Neuron (in vitro differentiated cells): ENCODE results near the gene SIX1.

Experiments used
- H2AFZ ChIP-seq: one replicate; pipeline ENCODE4 v1.6.1; 2013; ENCODE audit warnings: low read depth, mild to moderate bottlenecking, inconsistent platforms, low read length, moderate library complexity
- H3K27me3 ChIP-seq: one replicate; pipeline ENCODE4 v1.6.1; 2013; ENCODE audit warnings: low read length; ENCODE audit not compliant: insufficient read depth
- H3K36me3 ChIP-seq: one replicate; pipeline ENCODE4 v1.6.1; 2013; ENCODE audit warnings: low read length; ENCODE audit not compliant: insufficient read depth
- H3K4me1 ChIP-seq: one replicate; pipeline ENCODE4 v1.6.1; 2013; ENCODE audit warnings: low read length; ENCODE audit not compliant: insufficient read depth
- H3K4me3 ChIP-seq: 2 replicates; pipeline ENCODE4 v1.5.1; 2013; ENCODE audit warnings: mild to moderate bottlenecking, low read length, moderate library complexity
- H3K9me3 ChIP-seq: one replicate; pipeline ENCODE4 v1.6.1; 2013; ENCODE audit warnings: low read length

The SIX1 gene

DNA sequence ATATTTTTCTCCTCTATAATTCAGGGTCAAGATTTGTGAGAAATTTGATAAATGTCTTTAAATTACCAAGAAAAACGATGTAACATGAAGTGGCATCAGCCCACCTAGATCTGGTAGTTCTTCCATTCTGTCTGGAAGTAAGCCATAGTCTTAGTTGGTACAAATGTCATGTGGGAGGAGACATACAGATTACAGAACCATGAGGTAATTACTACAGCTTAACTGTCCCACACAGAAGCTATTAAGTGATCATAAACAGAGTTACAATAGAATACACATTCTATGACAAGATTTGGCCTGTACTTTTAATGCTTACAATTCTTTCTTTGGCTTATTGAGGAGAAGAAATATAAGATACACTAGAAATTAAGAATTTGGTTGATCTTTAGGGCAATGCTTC, 13.7 kb upstream of the SIX1 start:
- Histone ChIP-seq H3K4me3 (no peak overlapping the region), H3K27me3 (peaks cover 9% of the 10 kb centered on the region), H3K36me3 (no peaks in the 10 kb centered on the region), H3K9me3 (no peaks in the 10 kb centered on the region), H3K4me1 (peaks cover 10% of the 10 kb centered on the region), H2AFZ (no peak overlapping the region)

DNA sequence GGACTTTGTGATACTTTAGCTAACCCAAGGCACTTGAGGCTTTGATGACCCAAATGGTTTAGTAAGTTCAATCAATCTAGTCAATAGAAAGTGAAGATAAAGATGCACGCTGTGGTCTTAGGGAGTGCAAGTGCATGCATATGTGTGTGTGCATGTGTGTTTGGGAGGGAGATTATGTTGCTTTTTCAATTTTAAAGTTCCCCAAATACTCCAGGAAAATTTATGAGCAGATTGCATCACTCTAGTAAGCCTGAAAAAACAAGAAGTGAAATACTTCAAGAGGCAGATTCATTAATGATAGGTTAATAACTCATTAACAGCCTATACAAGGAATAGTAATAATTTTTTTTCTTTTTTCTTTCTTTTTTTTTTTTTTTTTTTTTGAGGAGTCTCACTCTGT, 12.4 kb upstream of the SIX1 start:
- Histone ChIP-seq H3K9me3 (no peaks in the 10 kb centered on the region), H3K36me3 (no peaks in the 10 kb centered on the region), H3K27me3 (peaks cover 14% of the 10 kb centered on the region), H2AFZ (no peak overlapping the region), H3K4me3 (no peak overlapping the region), H3K4me1 (peaks cover 10% of the 10 kb centered on the region)

DNA sequence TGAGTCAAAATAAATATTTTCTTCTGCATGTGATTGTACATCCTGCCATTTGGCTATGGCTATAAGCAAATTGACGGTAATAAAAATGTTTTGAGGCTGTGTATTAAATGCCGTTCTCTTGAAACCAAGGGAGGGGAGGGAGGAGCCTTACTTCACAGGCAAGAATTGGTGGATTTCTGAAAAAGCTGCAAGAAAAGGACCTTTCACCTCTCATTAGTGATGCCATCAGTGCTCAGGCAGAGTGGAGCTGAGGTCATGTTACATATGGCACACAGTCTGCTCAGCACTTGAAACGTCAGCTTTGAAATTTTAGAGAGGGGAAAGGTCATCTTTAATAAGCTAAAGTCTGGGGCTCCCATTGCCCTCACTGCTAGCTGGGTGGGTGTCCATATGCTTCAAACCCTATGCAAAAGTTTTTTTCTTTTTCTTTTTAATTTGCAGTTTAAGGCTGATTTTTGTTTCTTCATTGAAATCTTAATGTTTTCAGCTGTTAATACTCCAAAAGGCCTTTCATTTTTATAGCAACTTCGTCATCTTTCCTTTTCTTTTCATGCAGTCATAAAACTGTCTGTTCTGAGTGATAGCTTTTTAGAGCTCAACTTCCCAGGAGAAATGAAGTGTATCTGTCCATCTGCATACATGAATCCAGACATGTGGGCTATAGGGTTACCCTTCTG, 9.8 kb upstream of the SIX1 start:
- H3K27me3 ChIP-seq = peaks cover 40% of the 10 kb centered on the region
- H2AFZ ChIP-seq = peak overlapping the region; percentile 2
- H3K9me3 ChIP-seq = peaks cover 4% of the 10 kb centered on the region
- peaks cover 10% of the 10 kb centered on the region for H3K4me1 ChIP-seq
- no peak overlapping the region for H3K4me3 ChIP-seq
- no peaks in the 10 kb centered on the region for H3K36me3 ChIP-seq

DNA sequence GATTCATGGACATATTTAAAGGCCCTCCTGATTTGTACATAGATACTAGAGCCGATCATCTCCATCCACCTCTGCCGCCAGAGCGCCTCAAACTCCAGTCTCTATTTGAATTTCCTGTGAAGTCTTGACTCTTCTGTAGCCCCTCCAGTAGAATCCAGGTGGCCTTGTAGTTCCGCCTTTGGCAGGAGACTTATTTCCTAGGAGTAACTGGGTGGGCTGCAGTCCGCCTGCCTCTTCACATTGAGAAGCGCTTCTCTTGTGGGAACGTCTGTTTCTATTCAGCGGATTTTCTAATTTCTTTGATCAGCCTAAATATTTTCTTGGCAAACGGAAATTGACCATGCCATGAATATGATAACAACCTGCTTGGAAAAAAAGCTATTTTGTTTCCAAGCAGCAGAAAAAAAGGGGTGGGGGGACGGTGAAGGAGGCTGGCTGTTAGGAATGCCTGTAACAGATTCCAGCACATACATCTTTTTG, 9.0 kb upstream of the SIX1 start:
- Histone ChIP-seq H3K36me3 (no peaks in the 10 kb centered on the region), H3K9me3 (peaks cover 4% of the 10 kb centered on the region), H3K4me3 (peak overlapping the region; percentile 83), H3K27me3 (peaks cover 47% of the 10 kb centered on the region), H2AFZ (no peak overlapping the region), H3K4me1 (peaks cover 13% of the 10 kb centered on the region)

DNA sequence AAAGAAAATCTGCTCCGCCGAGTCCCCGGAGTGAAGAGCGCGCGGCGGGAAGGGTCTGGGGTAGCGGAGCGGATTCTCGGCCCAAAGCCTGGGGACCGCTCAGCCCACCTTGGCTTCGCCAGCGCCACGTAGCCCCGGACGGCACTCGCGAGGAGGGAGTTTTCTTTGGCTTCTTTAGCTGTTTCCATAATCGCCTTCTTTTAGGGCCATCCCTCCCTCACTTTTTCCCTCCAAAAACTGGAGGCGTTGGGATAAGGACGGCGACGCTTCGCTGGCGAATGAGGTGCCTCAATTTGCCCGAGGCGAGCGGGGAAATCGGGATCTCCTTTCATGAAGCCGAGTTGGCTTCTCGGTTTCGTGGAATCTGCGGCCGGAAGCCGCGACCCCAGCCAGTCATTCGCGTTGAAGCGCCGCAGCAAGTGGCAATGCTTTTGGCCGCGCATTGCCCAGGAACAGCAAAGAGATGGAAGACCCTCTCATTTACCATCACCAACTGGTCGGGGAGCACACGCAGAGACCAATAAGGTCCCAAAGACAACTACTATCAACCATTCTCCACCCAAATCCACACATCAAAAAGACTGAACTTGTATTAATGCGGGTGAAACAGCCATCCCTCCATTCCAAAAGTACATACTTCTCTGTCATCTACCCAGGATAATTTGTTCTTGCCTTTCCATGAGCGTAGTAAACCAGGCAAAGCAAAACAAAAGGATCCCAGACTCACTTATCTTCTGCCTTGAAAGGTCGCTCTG, 8.4 kb upstream of the SIX1 start:
- Histone ChIP-seq H3K36me3 (no peaks in the 10 kb centered on the region), H3K4me3 (peak overlapping the region; percentile 83), H3K4me1 (peaks cover 19% of the 10 kb centered on the region), H2AFZ (peak overlapping the region; percentile 99), H3K9me3 (peaks cover 4% of the 10 kb centered on the region), H3K27me3 (peaks cover 54% of the 10 kb centered on the region)

DNA sequence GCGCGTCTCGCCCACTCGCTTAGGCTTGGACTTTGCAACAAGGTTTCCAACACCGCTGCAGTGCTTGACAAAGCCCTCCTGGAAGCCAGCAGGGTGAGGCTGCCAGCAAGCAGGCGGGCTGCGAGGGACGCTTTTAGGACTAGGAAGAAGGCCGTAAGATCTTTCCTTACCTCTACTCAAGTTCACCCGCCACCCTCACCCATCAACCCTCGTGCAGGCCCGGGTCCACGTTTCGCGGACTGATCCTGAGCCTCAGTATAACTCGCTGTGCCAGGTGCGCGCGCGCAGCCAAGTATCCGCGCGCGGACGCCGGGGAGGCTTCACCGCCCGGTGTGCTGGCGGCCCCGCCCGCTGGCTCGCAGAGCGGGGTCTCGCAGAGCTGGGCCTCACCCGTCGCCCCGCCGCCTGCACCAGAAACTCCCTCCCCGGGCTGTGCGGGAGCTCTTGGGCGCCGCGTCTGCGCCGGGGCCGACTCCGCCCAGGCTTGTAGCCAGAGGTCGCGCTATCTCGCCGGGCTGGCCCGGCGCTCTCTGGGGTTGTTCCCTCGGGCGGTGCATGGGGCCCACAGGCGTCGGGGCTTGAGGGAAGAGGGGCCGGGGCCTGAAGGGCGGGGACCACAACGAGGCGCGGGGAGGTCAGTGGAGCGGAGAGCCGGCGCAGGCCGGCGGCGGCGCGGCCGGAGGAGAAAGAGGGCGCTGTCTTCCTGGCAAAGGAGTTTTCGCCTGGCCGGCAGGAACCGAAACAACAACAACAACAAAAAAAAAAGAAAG, 7.6 kb upstream of the SIX1 start:
- H3K9me3 ChIP-seq = peaks cover 4% of the 10 kb centered on the region
- H2AFZ ChIP-seq = peak overlapping the region; percentile 99
- H3K4me3 ChIP-seq = peak overlapping the region; percentile 83
- no peaks in the 10 kb centered on the region for H3K36me3 ChIP-seq
- H3K4me1 ChIP-seq = peaks cover 22% of the 10 kb centered on the region
- H3K27me3 ChIP-seq = peaks cover 61% of the 10 kb centered on the region

DNA sequence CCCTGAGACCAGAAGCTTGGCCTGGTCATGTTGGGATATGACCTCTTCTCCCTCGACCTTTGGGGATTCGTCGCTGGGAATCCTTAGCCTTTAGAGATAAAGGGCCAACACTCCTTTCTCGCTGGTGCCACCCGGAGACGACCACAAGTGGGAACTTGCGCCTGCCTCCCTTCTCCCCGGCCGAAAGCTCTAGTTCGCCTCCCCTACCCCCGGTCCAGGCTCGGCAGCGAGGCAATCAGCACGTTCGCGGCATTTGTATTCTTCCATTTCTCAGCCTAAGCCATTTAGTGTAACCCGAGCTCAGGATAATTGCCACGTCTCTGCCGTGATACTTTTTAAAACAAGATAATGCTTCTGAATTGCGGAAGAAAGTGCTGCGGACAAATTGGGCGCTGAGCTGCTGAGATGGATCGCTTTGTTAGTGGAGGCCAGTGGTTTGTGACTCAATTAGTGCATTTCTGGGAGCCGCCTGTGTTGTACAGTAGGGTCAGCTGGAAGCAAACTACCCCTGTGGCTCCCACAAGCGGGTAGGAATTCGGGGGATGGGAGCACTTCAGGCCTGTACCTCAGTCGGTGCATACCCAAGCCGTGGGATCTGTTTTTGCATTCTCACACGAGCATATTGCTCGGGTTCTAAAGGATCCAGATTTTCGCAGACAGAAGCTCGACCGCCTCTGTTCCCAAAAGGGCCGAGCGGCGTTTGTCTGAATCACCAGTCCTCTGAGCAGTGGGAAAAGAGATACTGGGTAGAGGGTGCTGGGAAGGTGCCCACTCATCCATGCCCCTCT, 6.8 kb upstream of the SIX1 start:
- H3K4me3 ChIP-seq = no peak overlapping the region
- H3K4me1 ChIP-seq = peaks cover 22% of the 10 kb centered on the region
- no peak overlapping the region for H2AFZ ChIP-seq
- no peaks in the 10 kb centered on the region for H3K36me3 ChIP-seq
- H3K27me3 ChIP-seq = peaks cover 69% of the 10 kb centered on the region
- peaks cover 4% of the 10 kb centered on the region for H3K9me3 ChIP-seq

DNA sequence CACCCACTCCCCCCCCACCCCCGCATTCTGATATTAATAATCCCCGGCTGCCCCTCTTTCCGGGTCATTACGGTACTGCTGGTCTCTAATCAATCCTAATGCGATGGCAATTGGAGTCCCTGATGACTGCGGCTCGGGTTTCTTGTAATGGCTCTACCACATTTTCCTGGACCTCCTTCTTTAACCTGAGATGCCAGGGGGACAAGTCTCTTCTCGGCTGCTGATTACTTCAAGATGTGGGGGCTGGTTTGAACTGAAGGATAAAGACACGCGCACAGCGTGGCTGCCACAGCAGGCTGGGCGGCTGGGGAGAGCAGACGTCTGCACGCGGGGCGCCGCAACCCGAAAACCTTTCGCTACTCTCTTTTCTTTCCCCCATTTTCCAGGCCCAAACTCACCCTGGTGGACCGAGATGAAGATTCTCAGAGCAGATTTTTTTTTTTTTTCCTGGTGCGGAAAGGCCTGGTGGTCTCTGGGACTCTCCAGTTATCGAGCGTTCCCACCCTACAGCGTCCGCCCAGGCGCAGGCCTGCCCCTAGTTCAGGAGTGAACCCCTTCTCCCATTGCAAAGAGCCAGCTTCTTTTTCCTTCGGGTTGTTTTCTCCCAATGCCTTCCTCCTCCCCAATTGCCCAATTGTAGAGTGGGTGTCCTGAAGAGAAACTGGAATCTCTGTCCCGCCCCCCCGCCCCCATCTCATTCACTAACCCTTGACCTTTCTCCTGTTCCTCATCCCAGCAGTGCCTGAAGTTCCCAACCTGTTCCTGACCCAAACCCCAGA, 6.0 kb upstream of the SIX1 start:
- Histone ChIP-seq H3K4me3 (no peak overlapping the region), H2AFZ (no peak overlapping the region), H3K27me3 (peaks cover 77% of the 10 kb centered on the region), H3K36me3 (no peaks in the 10 kb centered on the region), H3K4me1 (peaks cover 23% of the 10 kb centered on the region), H3K9me3 (peaks cover 4% of the 10 kb centered on the region)

DNA sequence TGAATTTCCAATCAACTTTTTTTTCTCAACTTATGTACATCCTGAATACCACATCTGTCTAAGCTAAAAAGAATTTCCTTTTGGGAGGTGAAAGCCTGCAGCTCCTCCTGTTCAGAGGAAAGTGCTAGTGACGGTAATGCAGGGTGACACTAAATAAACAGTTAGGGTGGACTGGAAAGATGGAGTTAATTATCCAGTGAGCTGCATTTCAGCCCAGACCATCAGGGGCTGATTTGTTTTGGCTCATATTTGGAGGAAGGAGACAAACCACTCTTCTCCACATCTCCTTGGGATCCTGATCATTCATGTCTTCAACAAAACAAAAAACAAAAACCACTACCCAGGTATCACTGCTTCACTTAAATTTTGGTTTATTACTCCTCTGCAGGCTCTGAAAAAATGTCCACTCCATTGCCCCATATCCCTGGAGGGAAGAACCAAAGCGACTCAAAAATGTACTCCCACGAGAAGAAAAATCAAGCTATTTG, 5.1 kb upstream of the SIX1 start:
- no peak overlapping the region for H2AFZ ChIP-seq
- peaks cover 4% of the 10 kb centered on the region for H3K9me3 ChIP-seq
- H3K4me1 ChIP-seq = peaks cover 30% of the 10 kb centered on the region
- H3K4me3 ChIP-seq = no peak overlapping the region
- H3K36me3 ChIP-seq = no peaks in the 10 kb centered on the region
- H3K27me3 ChIP-seq = peaks cover 81% of the 10 kb centered on the region

DNA sequence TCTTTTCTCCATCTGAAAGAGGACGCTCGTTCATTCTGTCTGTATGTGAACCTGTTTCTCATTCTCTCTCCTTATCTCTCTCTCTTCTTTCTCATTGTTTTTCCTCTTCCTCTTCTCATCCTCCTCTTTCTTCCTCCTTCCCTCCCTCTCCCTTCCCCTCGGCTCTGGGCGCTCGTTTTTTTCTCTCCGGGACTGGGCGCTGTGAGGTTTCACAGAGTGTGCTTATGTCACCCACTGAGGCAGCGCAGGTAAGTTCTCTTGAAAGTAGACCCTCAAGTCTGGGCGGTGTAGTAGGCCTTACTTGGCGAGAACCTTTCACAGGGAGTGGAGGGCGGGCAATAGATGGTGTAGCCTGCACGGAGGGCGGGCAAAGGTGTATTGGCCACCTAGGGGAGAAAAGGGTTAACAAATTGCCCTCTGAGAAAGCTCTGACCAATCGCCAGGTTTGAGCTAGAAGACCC, 4.5 kb upstream of the SIX1 start:
- H3K36me3 ChIP-seq = no peaks in the 10 kb centered on the region
- peaks cover 24% of the 10 kb centered on the region for H3K4me1 ChIP-seq
- H3K27me3 ChIP-seq = peaks cover 81% of the 10 kb centered on the region
- peaks cover 4% of the 10 kb centered on the region for H3K9me3 ChIP-seq
- no peak overlapping the region for H2AFZ ChIP-seq
- no peak overlapping the region for H3K4me3 ChIP-seq

DNA sequence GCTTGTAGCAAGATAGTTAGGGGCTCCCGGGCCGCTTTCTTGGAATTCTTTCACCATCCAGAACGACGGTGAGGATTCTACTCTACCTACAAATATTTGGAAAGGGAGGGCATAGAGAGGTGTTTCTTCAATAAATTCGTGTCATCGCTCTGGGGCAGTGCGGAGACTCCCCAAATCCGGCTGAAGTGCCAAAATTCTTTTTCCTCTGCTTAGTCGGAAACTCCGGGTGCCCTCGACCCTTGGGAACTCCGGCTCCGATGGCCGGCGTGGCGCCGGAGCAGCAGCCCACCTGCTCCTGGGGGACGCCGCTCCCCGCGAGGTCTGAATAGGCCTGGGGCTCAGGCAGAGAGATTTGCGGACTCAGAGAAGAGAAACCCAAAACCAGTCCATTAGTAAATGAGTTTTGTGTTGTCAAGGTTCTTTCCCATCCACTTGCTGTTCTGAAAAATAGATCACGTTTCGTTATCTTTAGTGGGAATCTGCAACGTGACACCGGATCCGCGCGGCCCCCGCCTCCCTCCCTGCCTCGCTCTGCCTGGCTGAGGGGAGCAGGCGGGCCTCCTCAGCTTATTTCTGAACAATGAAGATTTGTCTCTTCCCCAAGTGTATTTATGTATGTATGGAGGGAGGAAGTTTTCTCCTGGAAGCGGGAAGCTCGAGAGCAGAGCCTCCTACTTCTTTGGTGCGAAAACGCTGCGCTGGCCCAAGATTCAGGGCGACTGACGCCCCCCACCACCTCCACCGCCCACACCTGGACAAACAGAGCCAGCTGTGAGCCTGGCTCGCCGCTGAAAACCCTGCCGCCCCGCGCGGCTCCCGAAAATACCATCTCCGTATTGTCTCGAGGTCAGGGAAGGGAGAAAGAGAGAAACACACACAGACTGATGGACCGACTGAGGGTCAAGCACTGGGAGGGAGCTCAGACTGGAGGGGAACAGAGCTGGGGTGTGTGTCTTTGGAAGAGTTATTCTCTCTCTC, 3.7 kb upstream of the SIX1 start:
- no peaks in the 10 kb centered on the region for H3K36me3 ChIP-seq
- H3K9me3 ChIP-seq = peaks cover 4% of the 10 kb centered on the region
- H3K27me3 ChIP-seq = peaks cover 83% of the 10 kb centered on the region
- H3K4me3 ChIP-seq = no peak overlapping the region
- no peak overlapping the region for H2AFZ ChIP-seq
- peaks cover 22% of the 10 kb centered on the region for H3K4me1 ChIP-seq
